Ishikawa (cell line): ENCODE results near the gene NRCAM.
A peak's percentile ranks its signal among the peaks of the same experiment; 100 is the strongest.

Experiments used
- CEBPB ChIP-seq: IDR thresholded peaks from 2 replicates; pipeline ENCODE4 v1.6.1; 2012
- CREB1 ChIP-seq: IDR thresholded peaks from 2 replicates; pipeline ENCODE4 v1.6.1; 2012; ENCODE audit warnings: low read depth
- EGR1 ChIP-seq: IDR thresholded peaks from 2 replicates; pipeline ENCODE4 v1.6.1; 2012
- EP300 ChIP-seq: IDR thresholded peaks from 2 replicates; pipeline ENCODE4 v1.6.1; 2012; ENCODE audit warnings: borderline replicate concordance
- FOXM1 ChIP-seq: IDR thresholded peaks from 2 replicates; pipeline ENCODE4 v1.6.1; 2012; ENCODE audit warnings: low read depth, borderline replicate concordance
- MAX ChIP-seq: IDR thresholded peaks from 2 replicates; pipeline ENCODE4 v1.6.1; 2012
- NFIC ChIP-seq: IDR thresholded peaks from 2 replicates; pipeline ENCODE4 v1.6.1; 2012
- RAD21 ChIP-seq: IDR thresholded peaks from 2 replicates; pipeline ENCODE4 v1.6.1; 2012; ENCODE audit warnings: low read depth
- REST ChIP-seq: IDR thresholded peaks from 2 replicates; pipeline ENCODE4 v1.6.1; 2012; ENCODE audit warnings: low read depth, mild to moderate bottlenecking
- TAF1 ChIP-seq: IDR thresholded peaks from 2 replicates; pipeline ENCODE4 v1.6.1; 2012; ENCODE audit warnings: low read depth, mild to moderate bottlenecking
- TCF12 ChIP-seq: IDR thresholded peaks from 2 replicates; pipeline ENCODE4 v1.6.1; 2012; ENCODE audit warnings: low read depth
- TEAD4 ChIP-seq: IDR thresholded peaks from 2 replicates; pipeline ENCODE4 v1.6.1; 2012
- USF1 ChIP-seq: IDR thresholded peaks from 2 replicates; pipeline ENCODE4 v1.6.1; 2012
- YY1 ChIP-seq: IDR thresholded peaks from 2 replicates; pipeline ENCODE4 v1.6.1; 2012; ENCODE audit warnings: low read depth
- ZBTB7A ChIP-seq: IDR thresholded peaks from 2 replicates; pipeline ENCODE4 v1.6.1; 2012; ENCODE audit warnings: low read depth

The NRCAM gene

GRCh38 chr7:108112683-108113082, 343.6 kb downstream of the NRCAM start:
- TF ChIP-seq YY1 = no peak
- no peak for TF ChIP-seq RAD21
- no peak for TF ChIP-seq CEBPB
- TF ChIP-seq NFIC = no peak
- TF ChIP-seq FOXM1 = no peak
- TF ChIP-seq MAX = no peak
- no peak for TF ChIP-seq EGR1
- no peak for TF ChIP-seq TEAD4
- no peak for TF ChIP-seq TCF12
- no peak for TF ChIP-seq CREB1
- no peak for TF ChIP-seq EP300
- no peak for TF ChIP-seq USF1
- TF ChIP-seq TAF1 = no peak
- no peak for TF ChIP-seq REST
- no peak for TF ChIP-seq ZBTB7A

- TF ChIP-seq RAD21 = peak; percentile 47
- no peak for TF ChIP-seq NFIC
- TF ChIP-seq EGR1 = no peak
- TF ChIP-seq TCF12 = no peak
- TF ChIP-seq YY1 = no peak
- no peak for TF ChIP-seq CEBPB
- TF ChIP-seq ZBTB7A = no peak
Observed at GRCh38 chr7:108109221-108109908, 346.9 kb downstream of the NRCAM start.

- TF ChIP-seq EGR1 (no peak), TAF1 (no peak), MAX (no peak)
Observed at GRCh38 chr7:108108131-108108530, 348.1 kb downstream of the NRCAM start.

- TF ChIP-seq TEAD4 = no peak
- TF ChIP-seq USF1 = no peak
- no peak for TF ChIP-seq CREB1
- no peak for TF ChIP-seq ZBTB7A
- no peak for TF ChIP-seq TAF1
- TF ChIP-seq EP300 = no peak
- TF ChIP-seq NFIC = no peak
- TF ChIP-seq MAX = no peak
- no peak for TF ChIP-seq TCF12
- no peak for TF ChIP-seq REST
- no peak for TF ChIP-seq RAD21
- TF ChIP-seq FOXM1 = no peak
- TF ChIP-seq YY1 = no peak
- no peak for TF ChIP-seq EGR1
- TF ChIP-seq CEBPB = no peak
Observed at GRCh38 chr7:108104324-108104723, 351.9 kb downstream of the NRCAM start.

GRCh38 chr7:108103558-108104298, 352.5 kb downstream of the NRCAM start:
- no peak for TF ChIP-seq CEBPB
- TF ChIP-seq TAF1 = no peak
- TF ChIP-seq EGR1 = no peak

- TF ChIP-seq CEBPB = no peak
- TF ChIP-seq RAD21 = no peak
- no peak for TF ChIP-seq TCF12
- TF ChIP-seq NFIC = no peak
Observed at GRCh38 chr7:108102671-108103312, 353.4 kb downstream of the NRCAM start.
